DOHH2 (cell line): ENCODE results near the gene NLRP14.

ENCODE experiments used
- H3F3A ChIP-seq: fragments of 200-600 bp; sonication (generic), shearing (Covaris generic); 2 replicates; pipeline ENCODE4 v1.6.0; 2016; ENCODE audit warnings: antibody characterized with exemption, mild to moderate bottlenecking; ENCODE audit not compliant: control insufficient read depth, insufficient read depth
- H3K27ac ChIP-seq: fragments of 200-600 bp; sonication (generic); 2 replicates; pipeline ENCODE4 v1.5.1; 2014; ENCODE audit warnings: low read depth, mild to moderate bottlenecking, low read length, moderate library complexity
- H3K27me3 ChIP-seq: fragments of 200-600 bp; sonication (generic); 2 replicates; pipeline ENCODE4 v1.6.1; 2014; ENCODE audit warnings: mild to moderate bottlenecking, low read length, mixed read lengths; ENCODE audit not compliant: control insufficient read depth
- H3K36me3 ChIP-seq: fragments of 200-600 bp; sonication (generic); 2 replicates; pipeline ENCODE4 v1.6.1; 2014; ENCODE audit warnings: mild to moderate bottlenecking, low read length, moderate library complexity, mixed read lengths; ENCODE audit not compliant: control insufficient read depth
- H3K4me1 ChIP-seq: fragments of 200-600 bp; sonication (generic); 2 replicates; pipeline ENCODE4 v1.6.1; 2014; ENCODE audit warnings: mild to moderate bottlenecking, low read length, mixed read lengths; ENCODE audit not compliant: control insufficient read depth
- H3K4me2 ChIP-seq: fragments of 200-600 bp; sonication (generic); 2 replicates; pipeline ENCODE4 v1.6.0; 2014; ENCODE audit warnings: mild to moderate bottlenecking, low read length, moderate library complexity
- H3K4me3 ChIP-seq: fragments of 200-600 bp; sonication (generic); 2 replicates; pipeline ENCODE4 v1.5.1; 2014; ENCODE audit warnings: mild to moderate bottlenecking, low read length, mixed read lengths
- H3K79me2 ChIP-seq: fragments of 200-600 bp; sonication (generic); 2 replicates; pipeline ENCODE4 v1.6.1; 2014; ENCODE audit warnings: mild to moderate bottlenecking, low read length, mixed read lengths; ENCODE audit not compliant: control insufficient read depth
- H3K9me2 ChIP-seq: fragments of 200-600 bp; sonication (generic); replicated peaks from 2 replicates; pipeline ENCODE4 v1.6.1; 2014; ENCODE audit warnings: mild to moderate bottlenecking, low read length, mixed read lengths; ENCODE audit not compliant: control insufficient read depth
- H3K9me3 ChIP-seq: fragments of 200-600 bp; sonication (generic); 2 replicates; pipeline ENCODE4 v1.6.1; 2014; ENCODE audit warnings: antibody characterized with exemption, low read length, mixed read lengths; ENCODE audit not compliant: control insufficient read depth, insufficient read depth
- H4K20me1 ChIP-seq: fragments of 200-600 bp; sonication (generic); 2 replicates; pipeline ENCODE4 v1.6.0; 2014; ENCODE audit warnings: low read depth, mild to moderate bottlenecking, antibody characterized with exemption, low read length, moderate library complexity; ENCODE audit not compliant: control insufficient read depth, insufficient read depth
- CTCF ChIP-seq: fragments of 200-600 bp; sonication (generic); IDR thresholded peaks from one replicate; pipeline ENCODE4 v1.5.1; 2014; ENCODE audit warnings: antibody characterized with exemption, mild to moderate bottlenecking, low read depth, low read length; ENCODE audit not compliant: poor library complexity, severe bottlenecking
- EZH2phosphoT487 ChIP-seq: fragments of 200-600 bp; sonication (generic); IDR thresholded peaks from 2 replicates; pipeline ENCODE4 v1.6.1; 2017; ENCODE audit warnings: borderline replicate concordance, mild to moderate bottlenecking, antibody characterized with exemption, low read length, moderate library complexity, mixed read lengths

NLRP14 gene

DNA sequence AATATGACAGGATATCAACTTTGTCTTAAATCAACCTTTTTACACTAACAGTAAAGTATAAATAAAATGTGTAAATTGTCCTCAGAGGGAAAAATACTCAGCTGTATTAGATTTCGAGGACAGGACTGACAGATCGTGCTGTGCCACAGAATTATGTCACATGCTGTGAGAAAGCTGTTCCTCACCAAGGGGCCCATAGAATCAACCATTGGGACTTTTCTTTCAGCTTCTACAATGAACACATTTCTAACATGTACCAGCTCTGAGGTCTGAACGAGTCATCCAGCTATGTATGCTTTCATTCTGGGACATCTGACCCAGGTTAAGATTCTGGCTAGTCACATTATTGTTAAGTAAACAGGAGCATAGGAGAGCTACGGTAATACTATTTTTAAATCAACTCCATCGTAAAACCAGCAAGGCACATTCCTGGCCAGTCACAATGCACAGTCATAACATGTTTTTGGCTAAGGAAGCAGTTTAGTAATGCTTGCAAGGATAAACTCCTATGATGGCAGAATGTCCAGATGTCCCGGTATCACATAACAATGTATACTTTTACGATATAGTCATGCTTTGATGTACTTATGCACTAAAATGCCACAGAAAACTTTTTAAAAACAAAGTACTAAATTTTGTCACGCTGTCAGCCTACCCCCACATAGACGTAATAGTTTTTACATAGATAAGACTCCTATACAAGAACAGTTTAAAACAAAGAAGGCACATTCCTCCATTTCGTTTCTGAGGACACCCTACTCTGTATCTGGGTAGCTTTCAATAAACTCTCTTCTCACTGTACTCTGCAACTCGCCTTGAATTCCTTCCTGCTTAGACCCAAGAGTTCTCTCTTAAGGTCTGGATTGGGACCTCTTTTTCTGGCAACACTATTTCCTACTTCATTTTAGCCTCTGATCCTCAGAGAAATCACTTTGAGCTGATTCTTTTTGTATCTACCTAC, 27.5 kb upstream of the NLRP14 start:
- Histone ChIP-seq H3K4me1 (peaks cover 28% of the 10 kb centered on the region), H3K27ac (no peak overlapping the region), H3K9me3 (no peaks in the 10 kb centered on the region), H3K27me3 (no peaks in the 10 kb centered on the region), H3F3A (no peaks in the 10 kb centered on the region), H3K9me2 (no peaks in the 10 kb centered on the region), H3K79me2 (no peaks in the 10 kb centered on the region), H3K4me2 (peak overlapping the region; percentile 33; the same call in 1 of the 2 replicates), H4K20me1 (no peaks in the 10 kb centered on the region), H3K4me3 (no peak overlapping the region), H3K36me3 (no peaks in the 10 kb centered on the region)
- TF ChIP-seq EZH2phosphoT487 (no peak), CTCF (no peak)

GRCh38 chr11:6995703-6996102, 24.6 kb upstream of the NLRP14 start:
- Histone ChIP-seq H3K4me1 (peaks cover 30% of the 10 kb centered on the region), H3K9me2 (no peaks in the 10 kb centered on the region), H3K79me2 (no peaks in the 10 kb centered on the region), H3K36me3 (no peaks in the 10 kb centered on the region), H3K27me3 (no peaks in the 10 kb centered on the region), H3F3A (no peaks in the 10 kb centered on the region), H3K4me3 (no peak overlapping the region), H3K9me3 (no peaks in the 10 kb centered on the region), H3K4me2 (no peak overlapping the region), H4K20me1 (no peaks in the 10 kb centered on the region), H3K27ac (no peak overlapping the region)
- TF ChIP-seq CTCF (no peak), EZH2phosphoT487 (no peak)

DNA sequence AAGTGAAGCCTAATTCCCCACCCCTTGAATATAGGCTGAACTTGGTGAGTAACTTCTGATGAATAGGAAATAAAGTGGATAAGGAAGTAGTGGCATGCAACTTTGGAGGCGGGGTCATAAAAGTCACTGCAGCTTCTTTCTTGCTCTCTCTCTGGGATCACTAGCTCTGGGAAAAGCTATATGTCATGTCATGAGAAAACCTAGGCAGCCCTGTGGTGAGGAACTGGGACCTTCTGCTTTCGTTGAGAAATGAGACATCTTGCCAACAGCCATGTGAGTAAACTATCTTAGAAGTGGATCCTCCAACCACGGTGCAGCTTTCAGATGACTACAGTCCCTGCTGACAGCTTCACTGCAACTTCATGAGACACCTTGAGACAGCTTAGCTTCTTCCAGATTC, 15.8 kb upstream of the NLRP14 start:
- no peak overlapping the region for H3K27ac ChIP-seq
- H3K4me2 ChIP-seq: no peak overlapping the region
- no peaks in the 10 kb centered on the region for H3K36me3 ChIP-seq
- H3K4me1 ChIP-seq: no peaks in the 10 kb centered on the region
- H3F3A ChIP-seq: no peaks in the 10 kb centered on the region
- H3K4me3 ChIP-seq: no peak overlapping the region
- TF ChIP-seq CTCF: no peak
- H3K79me2 ChIP-seq: no peaks in the 10 kb centered on the region
- no peaks in the 10 kb centered on the region for H3K27me3 ChIP-seq
- no peaks in the 10 kb centered on the region for H3K9me2 ChIP-seq
- H4K20me1 ChIP-seq: no peaks in the 10 kb centered on the region
- H3K9me3 ChIP-seq: no peaks in the 10 kb centered on the region
